ENCODE measurements around the gene FANCB.

FANCB gene

GRCh38 chrX:14832586-14832985 is 40.3 kb downstream of the FANCB start:
- no peak for DNase-seq (ENCODE audit: low read depth)

DNA sequence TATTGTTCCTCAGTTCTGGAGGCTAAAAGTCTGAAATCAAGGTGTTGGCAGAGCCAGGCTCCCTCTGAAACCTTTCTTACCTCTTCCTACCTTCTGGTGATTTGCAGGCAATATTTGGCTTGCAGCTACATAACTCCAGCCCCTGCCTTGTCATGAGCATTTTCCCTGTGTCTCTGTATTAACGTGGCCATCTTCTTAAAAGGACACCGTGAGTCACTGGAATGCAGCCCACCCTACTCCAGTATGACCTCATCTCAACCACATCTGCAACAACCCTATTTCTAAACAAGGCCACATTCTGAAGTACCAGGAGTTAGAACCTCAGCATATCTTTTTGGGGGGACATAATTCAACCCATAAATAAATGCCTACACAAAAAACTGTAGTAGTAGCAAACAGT is 40.7 kb downstream of the FANCB start:
- DNase-seq (ENCODE audit: low read depth): no peak

GRCh38 chrX:14829643-14830042 is 43.2 kb downstream of the FANCB start:
- no peak for DNase-seq (ENCODE audit: low read depth)

DNA sequence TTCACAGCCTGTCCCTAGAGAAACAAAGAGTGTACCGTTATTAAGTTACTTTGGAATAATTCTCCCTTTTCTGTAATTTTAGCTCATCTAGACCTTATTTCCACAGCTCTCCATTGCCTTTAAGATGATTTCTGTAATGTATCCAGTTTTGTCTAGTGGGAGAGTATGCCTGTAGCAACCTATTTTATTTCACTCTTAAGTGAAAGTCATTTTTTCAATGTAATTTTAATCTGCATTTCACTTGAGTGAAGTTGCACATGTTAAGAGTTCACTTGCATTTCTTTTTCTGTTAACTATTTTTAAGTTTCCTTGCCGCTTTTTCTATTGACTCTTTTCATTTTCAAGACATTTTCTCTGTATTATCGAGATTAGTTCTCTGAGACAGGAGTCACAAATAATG is 46.5 kb downstream of the FANCB start:
- DNase-seq (ENCODE audit: low read depth): no peak

GRCh38 chrX:14825851-14826250 is 47.0 kb downstream of the FANCB start:
- no peak for DNase-seq (ENCODE audit: low read depth)

DNA sequence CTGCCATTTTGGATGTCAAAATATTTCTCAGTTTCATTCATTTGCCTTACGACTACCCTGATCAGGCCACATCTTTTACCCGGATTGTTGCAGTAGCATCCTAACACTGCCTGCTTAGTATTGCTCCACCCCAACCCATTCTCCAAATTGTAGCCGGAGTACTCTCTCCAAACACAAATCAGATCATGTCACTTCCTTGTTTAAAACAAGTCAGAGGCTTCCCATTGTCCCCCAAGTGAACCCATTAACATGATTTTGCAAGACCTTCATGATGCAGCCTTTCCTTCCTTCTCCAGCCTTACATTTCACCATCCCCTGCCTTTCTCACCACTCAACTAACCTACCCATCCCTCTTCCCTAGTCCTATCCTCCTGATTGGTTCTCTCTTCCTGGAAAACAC is 53.1 kb downstream of the FANCB start:
- no peak for DNase-seq (ENCODE audit: low read depth)

- no peak for DNase-seq (ENCODE audit: low read depth)
Observed at GRCh38 chrX:14817571-14817970, 55.3 kb downstream of the FANCB start.

- no peak for DNase-seq (ENCODE audit: low read depth)
Observed at GRCh38 chrX:14802943-14803710, 69.7 kb downstream of the FANCB start.

DNA sequence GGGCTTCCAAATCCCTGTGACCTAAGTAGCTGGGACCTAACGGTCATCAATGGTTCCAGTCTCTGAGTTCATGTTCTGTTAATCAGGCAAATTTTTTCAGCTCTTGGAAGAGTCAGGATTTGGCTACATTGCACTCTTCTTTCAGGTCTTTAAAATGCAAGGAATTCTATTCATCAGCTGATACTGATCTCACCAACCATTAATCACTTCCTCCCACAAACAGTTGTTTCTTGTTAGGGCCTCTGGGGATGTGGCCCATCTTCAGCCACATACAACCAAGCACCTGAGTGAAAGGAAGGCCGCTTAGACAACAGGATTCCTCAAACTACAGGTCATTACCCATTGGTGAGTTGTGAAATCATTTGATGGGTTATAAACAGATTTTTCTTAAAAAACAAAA is 71.7 kb downstream of the FANCB start:
- DNase-seq (ENCODE audit: low read depth): no peak

DNA sequence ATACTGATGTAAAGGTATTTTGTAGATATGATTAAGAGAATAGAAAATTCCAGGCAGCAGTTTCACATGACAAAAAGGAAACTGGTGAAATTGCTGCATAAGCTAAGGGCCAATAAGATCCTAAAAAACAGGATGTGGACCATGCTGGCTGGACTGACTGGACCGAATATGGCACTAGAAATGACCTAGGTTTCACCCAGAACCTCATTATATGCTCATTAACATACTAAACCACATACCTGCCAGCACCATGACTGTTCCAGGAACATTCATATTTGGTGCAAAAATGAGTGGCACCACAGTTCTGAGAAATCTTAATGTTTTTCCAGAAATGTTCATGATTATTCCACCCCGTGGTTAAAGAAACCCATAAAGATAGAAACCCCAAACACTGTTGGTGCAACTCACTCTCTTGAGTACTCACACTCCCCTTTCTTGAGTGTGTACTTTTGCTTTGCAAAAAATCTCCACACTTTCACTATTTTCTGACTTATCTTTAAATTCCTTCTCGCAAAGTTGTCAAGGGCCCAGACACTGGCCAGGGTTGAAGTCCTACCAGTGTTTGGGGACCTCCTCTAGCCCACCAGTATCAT is 74.0 kb downstream of the FANCB start:
- no peak for DNase-seq (ENCODE audit: low read depth)
